A549 (cell line): ENCODE results near the gene SPAG17. TPM values are rescaled to one million over a fixed set of nuclear protein-coding genes. Genes with fewer than 3 reads are reported as not detected.

Source experiments
- ATAC-seq, 2 experiments: fragments of 200-7000 bp in 1 of 2; fragments of >200 bp in 1 of 2; cut with Nextera tagmentation in 1 of 2; cut with Tn5 transposase in 1 of 2; 3 replicates each; pipeline versions ENCODE4 v1.8.0 to v1.9.1; 2018 to 2020; ENCODE audit warnings: mild to moderate bottlenecking in 1 of 2, moderate library complexity in 1 of 2
- CTCF ChIA-PET: fragments of 300-600 bp; sonication (Branson Sonifier 250); formaldehyde crosslinking; extraction: SDS; loops from one replicate; lab custom pipeline; 2021; ENCODE audit warnings: antibody characterized with exemption, inconsistent platforms; lab: Yijun Ruan, JAX
- POLR2A ChIA-PET: fragments of 350-600 bp; formaldehyde crosslinking; extraction: SDS; loops from one replicate; lab custom pipeline; 2021; ENCODE audit warnings: antibody characterized with exemption, inconsistent platforms; lab: Yijun Ruan, JAX
- DNase-seq, 2 experiments: peaks; one replicate each; pipeline versions ENCODE4 v3.0.0 to v3.0.0-alpha.2; 2011 to 2016; ENCODE audit warnings: low read depth in 1 of 2, low spot score in 1 of 2
- FAIRE-seq: peaks from 2 replicates; lab custom pipeline; 2011; peaks lifted over from hg19 to GRCh38; lab: Jason Lieb, UNC
- H3K27ac ChIP-seq, 2 experiments: fragments of >200 bp; sonication (Bioruptor Twin); formaldehyde crosslinking; 3 replicates each; pipeline ENCODE4 v1.5.1; 2016 to 2017
- H3K4me1 ChIP-seq: fragments of >200 bp; sonication (Bioruptor Twin); formaldehyde crosslinking; 3 replicates; pipeline ENCODE4 v1.6.1; 2016
- H3K4me2 ChIP-seq: fragments of >200 bp; sonication (Bioruptor Twin); formaldehyde crosslinking; 3 replicates; pipeline ENCODE4 v1.6.1; 2016
- H3K4me3 ChIP-seq: fragments of >200 bp; sonication (Bioruptor Twin); formaldehyde crosslinking; 3 replicates; pipeline ENCODE4 v1.5.1; 2016
- H3K9me3 ChIP-seq: fragments of >200 bp; sonication (Bioruptor Twin); formaldehyde crosslinking; 3 replicates; pipeline ENCODE4 v1.6.1; 2016
- ATOH8 ChIP-seq: fragments of 250-450 bp; sonication (Bioruptor Pico); IDR thresholded peaks from 2 replicates; pipeline ENCODE4 v1.5.0; 2020; ENCODE audit warnings: low read depth, mild to moderate bottlenecking, moderate library complexity
- BHLHE40 ChIP-seq: IDR thresholded peaks from 2 replicates; pipeline ENCODE4 v1.6.1; 2012; ENCODE audit warnings: low read depth, low read length, inconsistent platforms
- CBX2 ChIP-seq: fragments of 200-600 bp; sonication (generic); IDR thresholded peaks from 2 replicates; pipeline ENCODE4 v1.6.1; 2016; ENCODE audit warnings: low read depth, mild to moderate bottlenecking, borderline replicate concordance
- CEBPB ChIP-seq, 2 experiments: fragments of >200 bp in 1 of 2; sonication (Bioruptor Twin) in 1 of 2; formaldehyde crosslinking in 1 of 2; IDR thresholded peaks; 2 replicates each; pipeline ENCODE4 v1.6.1; 2012 to 2016
- CTCF ChIP-seq: fragments of >200 bp; sonication (Bioruptor Twin); formaldehyde crosslinking; IDR thresholded peaks from 3 replicates; pipeline ENCODE4 v1.5.1; 2016
- E2F6 ChIP-seq: IDR thresholded peaks from 2 replicates; pipeline ENCODE4 v1.6.1; 2012; ENCODE audit warnings: low read depth, borderline replicate concordance
- EHF ChIP-seq: fragments of 250-450 bp; sonication (Bioruptor Pico); IDR thresholded peaks from 2 replicates; pipeline ENCODE4 v1.5.0; 2020; ENCODE audit warnings: mild to moderate bottlenecking
- EHMT2 ChIP-seq: fragments of 200-600 bp; sonication (generic); IDR thresholded peaks from 2 replicates; pipeline ENCODE4 v1.6.1; 2016; ENCODE audit warnings: antibody characterized with exemption, low read depth, mild to moderate bottlenecking, moderate library complexity
- FOSB ChIP-seq: fragments of 250-450 bp; sonication (Bioruptor Pico); IDR thresholded peaks from 2 replicates; pipeline ENCODE4 v1.5.0; 2020; ENCODE audit warnings: mild to moderate bottlenecking, moderate library complexity
- FOSL2 ChIP-seq, 2 experiments: fragments of 450-650 bp in 1 of 2; fragments of >200 bp in 1 of 2; sonication (Bioruptor Twin) in 1 of 2; formaldehyde crosslinking; IDR thresholded peaks; 2 replicates each; pipeline versions ENCODE4 v1.5.0 to v1.6.1; 2016 to 2020; ENCODE audit warnings: mild to moderate bottlenecking in 1 of 2, moderate library complexity in 1 of 2
- HMGXB4 ChIP-seq: fragments of 250-450 bp; sonication (Bioruptor Pico); IDR thresholded peaks from 2 replicates; pipeline ENCODE4 v1.5.0; 2021; ENCODE audit warnings: mild to moderate bottlenecking, moderate library complexity, borderline replicate concordance
- HOXB5 ChIP-seq: fragments of 250-450 bp; sonication (Bioruptor Pico); IDR thresholded peaks from 2 replicates; pipeline ENCODE4 v1.5.0; 2020; ENCODE audit warnings: mild to moderate bottlenecking, moderate library complexity
- MYC ChIP-seq: IDR thresholded peaks from 2 replicates; pipeline ENCODE4 v1.6.1; 2012; ENCODE audit warnings: mild to moderate bottlenecking, inconsistent platforms, low read length, improper control_type of control experiment, borderline replicate concordance
- PBX3 ChIP-seq: IDR thresholded peaks from 2 replicates; pipeline ENCODE4 v1.6.1; 2012
- POLR2A ChIP-seq: IDR thresholded peaks from 2 replicates; pipeline ENCODE4 v1.6.1; 2012; ENCODE audit warnings: mild to moderate bottlenecking, low read length
- WGBS: methylation state at CpG from one replicate; pipeline ENCODE4 v1.1.6; 2017; ENCODE audit errors: missing lambda C conversion rate; 5-methylcytosine and 5-hydroxymethylcytosine counted together
- polyA minus RNA-seq: library from RNA; depleted of rRNA, polyadenylated mRNA; stranded (reverse); fragments of >200 nt; gene quantifications from 2 replicates; pipeline ENCODE4 v1.2.3, GENCODE V29; 2011; rRNA and poly(A)+ RNA removed
- polyA plus RNA-seq, 4 experiments: library from polyadenylated mRNA; depleted of rRNA in 3 of 4; stranded (reverse); fragments of >200 nt; fragmentation: RNase III in 1 of 4; extraction: RNeasy Plus Mini Kit Qiagen cat#74134 plus additional on column Dnase treatment in 1 of 4; gene quantifications; 2 replicates in 3 of 4; 3 replicates in 1 of 4; pipeline ENCODE4 v1.2.3, GENCODE V29; 2011 to 2017

SPAG17 gene
- polyA plus RNA-seq (2011; rRNA removed) = not detected in 2 replicates
- not detected in 2 replicates for polyA plus RNA-seq (2012; cell fraction: cytosol; rRNA removed)
- polyA plus RNA-seq (2012; cell fraction: nucleus; rRNA removed) = not detected in 2 replicates
- 0.05 to 0.13 TPM in 2 of 3 replicates, not detected in the other for polyA plus RNA-seq (2017; fragmentation: RNase III; extraction: RNeasy Plus Mini Kit Qiagen cat#74134 plus additional on column Dnase treatment)
- 0.08 TPM in 1 of 2 replicates, not detected in the other for polyA minus RNA-seq

- Histone ChIP-seq H3K4me2 (peak within 1 kb of the TSS; percentile 72), H3K27ac (peak within 1 kb of the TSS in 1 of 2 experiments; percentile 60; a peak in 3 of 6 replicates)
- POLR2A ChIA-PET = no interaction called here
These were observed at the start of gene SPAG17 for GRCh38 chr1:118185084-118185832. Gene SPAG17 (minus strand): TSS chr1:118185228. CDS start chr1:118185157, 71 bp downstream.

GRCh38 chr1:118225471-118225870 is 40.4 kb upstream of the SPAG17 start:
- no peak for TF ChIP-seq BHLHE40
- no peak for TF ChIP-seq MYC
- TF ChIP-seq CTCF = no peak
- TF ChIP-seq EHF = no peak
- no peak for TF ChIP-seq EHMT2
- no peak for TF ChIP-seq HMGXB4 (CRISPR knock-in tag)
- no peak for TF ChIP-seq E2F6
- no peak for TF ChIP-seq HOXB5 (CRISPR knock-in tag)
- no peak for TF ChIP-seq CEBPB (IDR thresholded peaks at IDR 0.05)
- TF ChIP-seq PBX3 = no peak
- TF ChIP-seq FOSB (CRISPR knock-in tag) = no peak
- no peak for TF ChIP-seq CBX2
- no peak for TF ChIP-seq POLR2A
- TF ChIP-seq ATOH8 (CRISPR knock-in tag) = no peak
- no peak overlapping the region for H3K4me2 ChIP-seq
- POLR2A ChIA-PET = no interaction called here
- no peaks in the 10 kb centered on the region for H3K9me3 ChIP-seq
- DNase-seq (no peak), ATAC-seq (no peak), FAIRE-seq (no peak)
- no peaks in the 10 kb centered on the region for H3K4me1 ChIP-seq
- no peak overlapping the region for H3K4me3 ChIP-seq
- CTCF ChIA-PET = no interaction called here
- 7% methylated on average over 6 of the region's 6 CpGs for WGBS
- no peak overlapping the region for H3K27ac ChIP-seq

More at GRCh38 chr1:118185084-118185832, at the start of gene SPAG17:
- 7% methylated on average over 21 of the region's 30 CpGs for WGBS
- FAIRE-seq (no peak), DNase-seq (peak; percentile 4 to 53), ATAC-seq (peak; percentile 91 to 93)
- Histone ChIP-seq H3K4me3 (peak within 1 kb of the TSS; percentile 40), H3K4me1 (no peaks in the 10 kb centered on the region), H3K9me3 (no peaks in the 10 kb centered on the region)
- CTCF ChIA-PET = interaction anchor here (0.6 kb wide), 1 partner anchor 505 kb away, joined by 3 read pairs; no protein-coding TSS in a partner anchor
- TF ChIP-seq FOSL2 (IDR thresholded peaks at IDR 0.05) (no peak), FOSL2 (CRISPR knock-in tag; IDR thresholded peaks at IDR 0.05) (no peak), CTCF (peak; percentile 15; the same call in 1 of the 3 replicates)
- TF ChIP-seq, all 56 proteins: peak for 1
